HG02884 (cell line): ENCODE data around the gene ABHD17C.

Experiments used
- ATAC-seq: cut with Tn5 transposase; IDR thresholded peaks from one replicate; pipeline ENCODE4 v1.9.1; 2021; ENCODE audit warnings: mild to moderate bottlenecking, moderate library complexity; ENCODE audit not compliant: unreplicated experiment

The ABHD17C gene

GRCh38 chr15:80689294-80689693, 5.8 kb upstream of the ABHD17C start:
- no peak for ATAC-seq

GRCh38 chr15:80689716-80690115, 5.4 kb upstream of the ABHD17C start:
- ATAC-seq = no peak

- ATAC-seq = no peak
Observed at GRCh38 chr15:80691575-80691974, 3.5 kb upstream of the ABHD17C start.

GRCh38 chr15:80693682-80694610, 1.2 kb upstream of the ABHD17C start:
- peak; percentile 4 for ATAC-seq

GRCh38 chr15:80694611-80695098, 455 bp upstream of the ABHD17C start:
- peak; percentile 22 for ATAC-seq

GRCh38 chr15:80695911-80696661, 976 bp downstream of the ABHD17C start:
- no peak for ATAC-seq

- ATAC-seq = no peak
Observed at GRCh38 chr15:80697075-80697685, 2.1 kb downstream of the ABHD17C start.

- no peak for ATAC-seq
Observed at GRCh38 chr15:80698676-80699075, 3.6 kb downstream of the ABHD17C start.

- ATAC-seq = no peak
Observed at GRCh38 chr15:80699981-80700380, 4.9 kb downstream of the ABHD17C start.

- no peak for ATAC-seq
Observed at GRCh38 chr15:80701676-80702311, 6.7 kb downstream of the ABHD17C start.

- no peak for ATAC-seq
Observed at GRCh38 chr15:80703081-80703480, 8.0 kb downstream of the ABHD17C start.

- ATAC-seq = no peak
Observed at GRCh38 chr15:80703965-80704364, 8.9 kb downstream of the ABHD17C start.

- no peak for ATAC-seq
Observed at GRCh38 chr15:80706161-80706560, 11.1 kb downstream of the ABHD17C start.

- ATAC-seq = no peak
Observed at GRCh38 chr15:80709542-80709941, 14.4 kb downstream of the ABHD17C start.

- no peak for ATAC-seq
Observed at GRCh38 chr15:80710635-80711554, 15.8 kb downstream of the ABHD17C start.

GRCh38 chr15:80711886-80712285, 16.8 kb downstream of the ABHD17C start:
- ATAC-seq = no peak

GRCh38 chr15:80712956-80713355, 17.8 kb downstream of the ABHD17C start:
- no peak for ATAC-seq

- no peak for ATAC-seq
Observed at GRCh38 chr15:80721476-80721875, 26.4 kb downstream of the ABHD17C start.

GRCh38 chr15:80722811-80723210, 27.7 kb downstream of the ABHD17C start:
- no peak for ATAC-seq

GRCh38 chr15:80727196-80727595, 32.1 kb downstream of the ABHD17C start:
- ATAC-seq = no peak
